ENCODE results near the gene MEMO1.

DNA sequence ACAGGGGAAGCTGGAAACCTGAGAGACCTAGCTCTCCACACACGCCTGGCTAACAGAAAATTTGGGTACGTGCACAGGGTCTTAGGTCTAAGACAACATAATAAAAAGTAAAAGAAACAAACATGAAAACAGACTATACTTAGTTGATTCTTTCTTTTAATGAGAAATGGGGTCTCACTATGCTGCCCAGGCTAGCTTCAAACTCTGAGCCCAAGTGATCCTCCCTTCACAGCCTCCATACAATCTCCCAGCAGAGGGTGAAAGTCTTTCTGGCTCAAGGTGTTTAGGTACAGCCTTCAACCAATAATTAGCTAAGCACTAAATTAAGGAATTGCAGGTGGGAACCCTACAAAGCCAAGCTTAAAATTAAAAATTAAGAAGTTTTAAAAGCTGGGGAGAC, 116.2 kb downstream of the MEMO1 start:
- no peak for TF ChIP-seq TAF1 (IDR thresholded peaks at IDR 0.05; ENCODE audit: low read depth)
- no peak for TF ChIP-seq YY1 (IDR thresholded peaks at IDR 0.05; ENCODE audit: low read depth)
- no peak for TF ChIP-seq CREB1 (IDR thresholded peaks at IDR 0.05; ENCODE audit: low read depth)
- TF ChIP-seq, protein P1, sequence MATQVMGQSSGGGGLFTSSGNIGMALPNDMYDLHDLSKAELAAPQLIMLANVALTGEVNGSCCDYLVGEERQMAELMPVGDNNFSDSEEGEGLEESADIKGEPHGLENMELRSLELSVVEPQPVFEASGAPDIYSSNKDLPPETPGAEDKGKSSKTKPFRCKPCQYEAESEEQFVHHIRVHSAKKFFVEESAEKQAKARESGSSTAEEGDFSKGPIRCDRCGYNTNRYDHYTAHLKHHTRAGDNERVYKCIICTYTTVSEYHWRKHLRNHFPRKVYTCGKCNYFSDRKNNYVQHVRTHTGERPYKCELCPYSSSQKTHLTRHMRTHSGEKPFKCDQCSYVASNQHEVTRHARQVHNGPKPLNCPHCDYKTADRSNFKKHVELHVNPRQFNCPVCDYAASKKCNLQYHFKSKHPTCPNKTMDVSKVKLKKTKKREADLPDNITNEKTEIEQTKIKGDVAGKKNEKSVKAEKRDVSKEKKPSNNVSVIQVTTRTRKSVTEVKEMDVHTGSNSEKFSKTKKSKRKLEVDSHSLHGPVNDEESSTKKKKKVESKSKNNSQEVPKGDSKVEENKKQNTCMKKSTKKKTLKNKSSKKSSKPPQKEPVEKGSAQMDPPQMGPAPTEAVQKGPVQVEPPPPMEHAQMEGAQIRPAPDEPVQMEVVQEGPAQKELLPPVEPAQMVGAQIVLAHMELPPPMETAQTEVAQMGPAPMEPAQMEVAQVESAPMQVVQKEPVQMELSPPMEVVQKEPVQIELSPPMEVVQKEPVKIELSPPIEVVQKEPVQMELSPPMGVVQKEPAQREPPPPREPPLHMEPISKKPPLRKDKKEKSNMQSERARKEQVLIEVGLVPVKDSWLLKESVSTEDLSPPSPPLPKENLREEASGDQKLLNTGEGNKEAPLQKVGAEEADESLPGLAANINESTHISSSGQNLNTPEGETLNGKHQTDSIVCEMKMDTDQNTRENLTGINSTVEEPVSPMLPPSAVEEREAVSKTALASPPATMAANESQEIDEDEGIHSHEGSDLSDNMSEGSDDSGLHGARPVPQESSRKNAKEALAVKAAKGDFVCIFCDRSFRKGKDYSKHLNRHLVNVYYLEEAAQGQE (IDR thresholded peaks at IDR 0.05; ENCODE audit: low read depth): no peak
- no peak for TF ChIP-seq EP300 (IDR thresholded peaks at IDR 0.05; ENCODE audit: borderline replicate concordance)
- TF ChIP-seq USF1 (IDR thresholded peaks at IDR 0.05): no peak
- no peak for TF ChIP-seq EGR1 (IDR thresholded peaks at IDR 0.05)
- TF ChIP-seq RAD21 (IDR thresholded peaks at IDR 0.05; ENCODE audit: low read depth): no peak
- no peak for TF ChIP-seq FOXM1 (IDR thresholded peaks at IDR 0.05; ENCODE audit: borderline replicate concordance, low read depth)
- TF ChIP-seq MAX (IDR thresholded peaks at IDR 0.05): no peak
- TF ChIP-seq TCF12 (IDR thresholded peaks at IDR 0.05; ENCODE audit: low read depth): no peak
- TF ChIP-seq CEBPB (IDR thresholded peaks at IDR 0.05): no peak
- TF ChIP-seq TEAD4 (IDR thresholded peaks at IDR 0.05): no peak
- TF ChIP-seq NFIC (IDR thresholded peaks at IDR 0.05): no peak
